Adrenal gland (tissue), 12 donors: ENCODE results near the gene CTDSP1. TPM values are rescaled to one million over a fixed set of nuclear protein-coding genes. Genes with fewer than 3 reads are reported as not detected.
A peak's percentile ranks its signal among the peaks of the same experiment; 100 is the strongest.

Source experiments
- DNase-seq, 7 donors: peaks; one replicate each; pipeline ENCODE4 v3.0.0-alpha.2; 2019 to 2020
- H3K27ac ChIP-seq, 5 donors: fragments of 200-600 bp; sonication (generic) in 4 of 5; 1 replicate in 3 of 5; 2 replicates in 2 of 5; pipeline versions ENCODE4 v1.5.1 to v1.8.0; 2016 to 2020; ENCODE audit warnings: mild to moderate bottlenecking in 1 of 5
- H3K27me3 ChIP-seq: fragments of 200-600 bp; 2 replicates; pipeline ENCODE4 v1.8.0; 2021
- H3K36me3 ChIP-seq, 2 donors: fragments of 200-600 bp; replicated peaks in 1 of 2; 1 replicate in 1 of 2; 2 replicates in 1 of 2; pipeline versions ENCODE4 v1.5.1 to v1.8.0; 2018 to 2022
- H3K4me1 ChIP-seq, 2 donors: fragments of 200-600 bp; replicated peaks in 1 of 2; 1 replicate in 1 of 2; 2 replicates in 1 of 2; pipeline versions ENCODE4 v1.5.1 to v1.8.0; 2018 to 2021
- H3K4me3 ChIP-seq, 4 donors: fragments of 200-600 bp; sonication (generic) in 3 of 4; one replicate each; pipeline ENCODE4 v1.5.1; 2016 to 2018
- H3K9me3 ChIP-seq, 3 donors: fragments of 200-600 bp; sonication (generic) in 1 of 3; replicated peaks in 1 of 3; 1 replicate in 2 of 3; 2 replicates in 1 of 3; pipeline versions ENCODE4 v1.5.1 to v1.8.0; 2016 to 2021
- POLR2A ChIP-seq, 2 donors: fragments of 450-650 bp; IDR thresholded peaks; one replicate each; pipeline ENCODE4 v1.6.1; 2017; ENCODE audit warnings: antibody characterized with exemption in 2 of 2, mild to moderate bottlenecking in 2 of 2, moderate library complexity in 1 of 2
- WGBS, 4 donors: extraction: QIAGEN DNeasy Blood & Tissue Kit in 2 of 4; methylation state at CpG; one replicate each; pipeline versions ENCODE4 v1.1.5 to v1.1.7; 2013 to 2017; 5-methylcytosine and 5-hydroxymethylcytosine counted together
- intact Hi-C, 2 donors: fragments of 100-400 bp; cut with DNase I; formaldehyde crosslinking; loops; one replicate each; pipeline versions ENCODE4 v1.14.1 to v1.15.0; 2022 to 2023
- polyA plus RNA-seq, 3 donors: library from polyadenylated mRNA; stranded (reverse); fragments of 200-250 nt in 2 of 3; fragments of 350-450 nt in 1 of 3; fragmentation: Illumina TruSeq in 1 of 3; extraction: RNeasy Lipid Tissue Mini Kit (QIAGEN cat#74804) in 1 of 3; gene quantifications; one replicate each; pipeline ENCODE4 v1.2.3, GENCODE V29; 2013 to 2014
- total RNA-seq, 9 donors: library from RNA; depleted of rRNA in 4 of 9; stranded (reverse); fragments of >200 nt in 4 of 9; fragments of 120-200 nt in 1 of 9; fragmentation: NEBNext Ultra II Directional in 1 of 9; extraction: Animal tissue kit (Norgen Biotek cat#: 25700) in 1 of 9; gene quantifications; one replicate each; pipeline versions ENCODE4 v1.1.0 to v1.2.4, GENCODE V29; 2013 to 2023
- TF ChIP-seq, protein P1 (sequence below), 6 experiments: fragments of 450-650 bp in 4 of 6; fragments of 200-600 bp in 2 of 6; sonication (generic) in 1 of 6; IDR thresholded peaks; 1 replicate in 5 of 6; 2 replicates in 1 of 6; pipeline versions ENCODE4 v1.5.1 to v1.8.0; 2016 to 2021; ENCODE audit warnings: antibody characterized with exemption in 6 of 6, mild to moderate bottlenecking in 2 of 6, moderate library complexity in 1 of 6
- donor health status: healthy with polysubstance abuse.
- donor health status: Bipolar disorder and iron deficiency.
- donor health status: DM: yes; HTN: yes; CAD: no.
- donor health status: DM: no; HTN: no; CAD: no.
- donor health status: DM: no; HTN: no; CAD: no.
- donor health status: DM: yes; HTN: yes; CAD: no.

Gene CTDSP1
- total and polyA plus RNA-seq, 12 donors = 34.0 to 161 (median 109) TPM

- no peak overlapping the region for H3K4me3 ChIP-seq
- H3K27me3 ChIP-seq = no peaks in the 10 kb centered on the region
Measured at GRCh38 chr2:218368621-218369153, 31.0 kb upstream of the CTDSP1 start.

GRCh38 chr2:218369330-218369729, 30.3 kb upstream of the CTDSP1 start:
- H3K4me3 ChIP-seq = no peak overlapping the region
- TF ChIP-seq, protein P1, sequence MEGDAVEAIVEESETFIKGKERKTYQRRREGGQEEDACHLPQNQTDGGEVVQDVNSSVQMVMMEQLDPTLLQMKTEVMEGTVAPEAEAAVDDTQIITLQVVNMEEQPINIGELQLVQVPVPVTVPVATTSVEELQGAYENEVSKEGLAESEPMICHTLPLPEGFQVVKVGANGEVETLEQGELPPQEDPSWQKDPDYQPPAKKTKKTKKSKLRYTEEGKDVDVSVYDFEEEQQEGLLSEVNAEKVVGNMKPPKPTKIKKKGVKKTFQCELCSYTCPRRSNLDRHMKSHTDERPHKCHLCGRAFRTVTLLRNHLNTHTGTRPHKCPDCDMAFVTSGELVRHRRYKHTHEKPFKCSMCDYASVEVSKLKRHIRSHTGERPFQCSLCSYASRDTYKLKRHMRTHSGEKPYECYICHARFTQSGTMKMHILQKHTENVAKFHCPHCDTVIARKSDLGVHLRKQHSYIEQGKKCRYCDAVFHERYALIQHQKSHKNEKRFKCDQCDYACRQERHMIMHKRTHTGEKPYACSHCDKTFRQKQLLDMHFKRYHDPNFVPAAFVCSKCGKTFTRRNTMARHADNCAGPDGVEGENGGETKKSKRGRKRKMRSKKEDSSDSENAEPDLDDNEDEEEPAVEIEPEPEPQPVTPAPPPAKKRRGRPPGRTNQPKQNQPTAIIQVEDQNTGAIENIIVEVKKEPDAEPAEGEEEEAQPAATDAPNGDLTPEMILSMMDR (IDR thresholded peaks at IDR 0.05) = no peak
- no peak for TF ChIP-seq POLR2A (IDR thresholded peaks at IDR 0.05)
- H3K27me3 ChIP-seq = no peaks in the 10 kb centered on the region
- H3K27ac ChIP-seq = peak overlapping the region in 4 of 5 donors; percentile 15 to 94 (median 86)
- peaks cover 0 to 14% of the 10 kb centered on the region in 2 donors for H3K4me1 ChIP-seq
- H3K9me3 ChIP-seq = no peaks in the 10 kb centered on the region
- intact Hi-C loops = no loop called here
- 47 to 61% (median 54%) methylated on average over 2 of the region's 2 CpGs for whole genome bisulfite sequencing, 4 donors
- no peaks in the 10 kb centered on the region for H3K36me3 ChIP-seq
- no peak for DNase-seq

More at GRCh38 chr2:218368621-218369153, 31.0 kb upstream of the CTDSP1 start:
- peaks cover 0 to 14% of the 10 kb centered on the region in 2 donors for H3K4me1 ChIP-seq
- intact Hi-C loops = no loop called here
- H3K9me3 ChIP-seq = no peaks in the 10 kb centered on the region
- no peaks in the 10 kb centered on the region for H3K36me3 ChIP-seq
- TF ChIP-seq, protein P1 (IDR thresholded peaks at IDR 0.05) = no peak
- TF ChIP-seq POLR2A (IDR thresholded peaks at IDR 0.05) = no peak
- WGBS, 4 donors = 43 to 52% (median 50%) methylated on average over 16 to 27 of the region's 27 CpGs
- peak overlapping the region; percentile 15 to 94 (median 82) for H3K27ac ChIP-seq
- peak in 2 of 7 donors; percentile 30 to 76 for DNase-seq

DNA sequence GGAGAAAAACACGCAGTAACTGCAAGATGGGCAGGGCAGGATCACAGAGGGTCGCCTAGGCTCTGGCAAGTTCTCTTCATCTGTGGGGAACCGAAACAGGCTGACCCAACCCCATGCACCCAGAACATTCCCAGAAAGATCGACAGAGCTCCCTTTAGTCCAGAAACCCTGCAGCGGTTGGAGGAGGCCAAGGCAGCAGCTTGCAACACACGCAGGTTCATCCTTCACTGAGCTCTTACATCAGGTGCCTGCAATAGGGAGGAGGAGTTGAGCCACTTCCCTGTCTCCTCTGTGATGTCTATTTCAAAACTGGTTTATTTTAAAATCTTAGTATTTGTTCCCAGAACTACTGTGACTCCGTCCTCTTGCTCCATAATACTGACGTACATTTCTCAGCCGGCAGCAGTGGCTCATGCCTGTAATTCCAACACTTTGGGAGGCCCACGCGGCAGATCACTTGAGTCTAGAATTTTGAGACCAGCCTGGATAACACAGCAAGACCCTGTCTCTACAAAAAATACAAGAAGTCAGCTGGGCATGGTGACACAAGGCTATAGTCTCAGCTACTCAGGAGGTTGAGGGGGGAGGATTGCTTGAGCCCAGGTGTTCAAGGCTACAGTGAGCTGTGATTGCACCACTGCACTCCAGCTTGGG, 29.1 kb upstream of the CTDSP1 start:
- 60 to 73% (median 61%) methylated on average over 11 of the region's 11 CpGs for WGBS, 4 donors
- H3K36me3 ChIP-seq = no peaks in the 10 kb centered on the region
- no peaks in the 10 kb centered on the region for H3K9me3 ChIP-seq
- peak overlapping the region; percentile 26 to 93 (median 60) for H3K27ac ChIP-seq
- no peak overlapping the region for H3K4me3 ChIP-seq
- no peaks in the 10 kb centered on the region for H3K27me3 ChIP-seq
- peaks cover 0 to 14% of the 10 kb centered on the region in 2 donors for H3K4me1 ChIP-seq
- intact Hi-C loops = no loop called here
- peak; percentile 3 to 17 for TF ChIP-seq POLR2A (IDR thresholded peaks at IDR 0.05)
- TF ChIP-seq, protein P1 (IDR thresholded peaks at IDR 0.05) = no peak
- peak in 6 of 7 donors; percentile 51 to 87 (median 78) for DNase-seq

DNA sequence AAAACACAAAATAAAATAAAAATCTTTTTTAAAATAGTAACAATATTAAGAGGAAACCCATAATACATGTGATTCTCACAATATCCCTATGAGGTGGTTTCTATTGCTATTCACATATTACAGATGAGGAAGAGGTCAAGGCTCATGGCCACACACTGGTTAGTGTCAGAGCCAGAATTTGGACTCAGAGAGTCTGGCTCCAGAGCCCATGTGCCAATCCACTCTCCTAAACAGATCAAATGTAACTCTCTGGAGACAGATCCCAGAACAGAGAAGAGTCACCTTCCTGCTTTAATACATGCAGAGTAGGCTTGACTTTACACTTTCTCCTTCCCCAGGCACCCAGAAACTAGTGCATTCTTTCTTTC, 27.7 kb upstream of the CTDSP1 start:
- TF ChIP-seq POLR2A (IDR thresholded peaks at IDR 0.05) = no peak
- TF ChIP-seq, protein P1 (IDR thresholded peaks at IDR 0.05) = no peak
- H3K27me3 ChIP-seq = no peaks in the 10 kb centered on the region
- no peaks in the 10 kb centered on the region for H3K9me3 ChIP-seq
- intact Hi-C loops = no loop called here
- no peak for DNase-seq
- H3K4me3 ChIP-seq = no peak overlapping the region
- H3K36me3 ChIP-seq = no peaks in the 10 kb centered on the region
- H3K4me1 ChIP-seq = peaks cover 0 to 14% of the 10 kb centered on the region in 2 donors
- peak overlapping the region in 3 of 5 donors; percentile 28 to 93 (median 89) for H3K27ac ChIP-seq
